ENCODE results near the gene SUGCT.

- no peak for TF ChIP-seq CTCF (conservative IDR thresholded peaks at IDR 0.05; ENCODE audit: low read depth, low read length)
- TF ChIP-seq EZH2 (IDR thresholded peaks at IDR 0.05; ENCODE audit: borderline replicate concordance, low read depth, low read length, poor library complexity, severe bottlenecking): no peak
Observed at GRCh38 chr7:40836218-40836617, 701.4 kb downstream of the SUGCT start.

All from A673 (cell line).